Measurements from ENCODE around the gene PDLIM7. TPM values are rescaled to one million over a fixed set of nuclear protein-coding genes. Genes with fewer than 3 reads are reported as not detected.
"Not testable (repeated sequence)": the region's sequence is repeated elsewhere in the genome, so short reads cannot be mapped to it uniquely, and the experiment has no call there.

The PDLIM7 gene
- 10 to 100 TPM; 50.2 to 56.6 TPM for total RNA-seq

- ChIA-PET POLR2A (interaction anchor here (0.7 to 1.4 kb wide), 7 partner anchors 18 to 147 kb away, joined by 3 to 5 read pairs (median 3); no protein-coding TSS in a partner anchor), CTCF (interaction anchor here (0.7 to 4.2 kb wide), 10 partner anchors 25 to 188 kb away, joined by 3 to 23 read pairs (median 4); no protein-coding TSS in a partner anchor)
- peak; percentile 96 for DNase-seq
- Mint-ChIP-seq H3K27me3 (peaks cover 8% of the 10 kb centered on the region), H3K27ac (peak within 1 kb of the TSS; percentile 23), H3K4me3 (peak within 1 kb of the TSS; percentile 82), H3K9me3 (no peaks in the 10 kb centered on the region), H3K4me1 (ENCODE audit: low read depth) (peaks cover 27% of the 10 kb centered on the region), H3K36me3 (no peaks in the 10 kb centered on the region)
- intact Hi-C loops (cut with micrococcal nuclease) = loop anchor here (1.0 to 5.0 kb wide), 7 partner anchors 19 to 385 kb away; partner anchors contain the start of gene GRK6
Measured at GRCh38 chr5:177497292-177498012, at the start of gene PDLIM7. TSS of gene PDLIM7 (minus strand) at chr5:177497604. CDS start at chr5:177496512, 1,092 bp downstream.

- H3K4me1 Mint-ChIP-seq (ENCODE audit: low read depth) = peaks cover 17% of the 10 kb centered on the region
- intact Hi-C loops (cut with micrococcal nuclease) = no loop called here
- POLR2A ChIA-PET = no interaction called here
Measured at GRCh38 chr5:177546258-177546741, 48.9 kb upstream of the PDLIM7 start.

DNA sequence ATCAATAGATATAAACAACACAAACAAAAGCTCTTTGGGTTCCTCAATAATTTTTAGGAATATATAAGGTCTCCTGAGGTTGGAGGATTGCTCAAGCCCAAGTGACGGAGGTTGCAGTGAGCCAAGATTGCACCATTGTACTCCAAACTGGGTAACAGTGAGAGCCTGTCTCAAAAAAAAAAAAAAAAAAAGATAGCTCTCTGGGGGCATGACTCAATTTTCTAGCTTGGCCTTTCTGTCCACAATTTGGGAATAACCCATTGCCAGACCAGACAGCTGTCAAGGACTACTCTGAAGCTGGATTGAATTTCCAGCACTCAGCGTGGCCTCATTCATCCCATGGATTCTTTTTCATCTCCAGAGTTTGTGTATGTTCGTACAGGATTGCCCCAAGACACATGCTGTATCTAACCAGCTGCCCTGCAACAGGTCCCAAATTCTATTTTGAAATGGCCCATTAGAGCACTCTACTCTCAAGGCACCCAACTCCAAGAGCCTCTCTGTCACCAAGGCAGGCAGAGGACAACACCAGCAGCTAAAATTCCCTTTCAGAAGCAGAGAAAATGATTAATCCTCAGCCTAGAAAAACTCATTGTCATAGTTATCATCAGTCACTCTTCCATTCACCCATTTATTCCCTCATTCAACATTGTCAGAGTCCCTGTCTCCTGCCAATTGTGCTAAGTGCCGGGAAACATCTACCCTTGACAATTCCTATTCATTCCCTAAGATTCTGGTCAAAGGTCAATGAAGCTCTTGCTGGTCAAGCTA lies 48.3 kb upstream of the PDLIM7 start:
- intact Hi-C loops (cut with micrococcal nuclease) = no loop called here
- POLR2A ChIA-PET = no interaction called here
- Mint-ChIP-seq H3K27ac (peak overlapping the region; percentile 25), H3K4me3 (no peak overlapping the region), H3K9me3 (no peaks in the 10 kb centered on the region), H3K4me1 (ENCODE audit: low read depth) (peaks cover 20% of the 10 kb centered on the region), H3K36me3 (peaks cover 3% of the 10 kb centered on the region), H3K27me3 (no peaks in the 10 kb centered on the region)
- CTCF ChIA-PET = interaction anchor here (0.9 to 1.2 kb wide), 2 partner anchors 8 to 45 kb away, joined by 3 to 4 read pairs; no protein-coding TSS in a partner anchor
- DNase-seq = no peak

More at GRCh38 chr5:177546258-177546741, 48.9 kb upstream of the PDLIM7 start:
- Mint-ChIP-seq H3K36me3 (peaks cover 3% of the 10 kb centered on the region), H3K27me3 (no peaks in the 10 kb centered on the region), H3K4me3 (no peak overlapping the region), H3K27ac (peak overlapping the region; percentile 25), H3K9me3 (no peaks in the 10 kb centered on the region)
- no peak for DNase-seq
- CTCF ChIA-PET = interaction anchor here (0.9 to 1.2 kb wide), 2 partner anchors 8 to 45 kb away, joined by 3 to 4 read pairs; no protein-coding TSS in a partner anchor

DNA sequence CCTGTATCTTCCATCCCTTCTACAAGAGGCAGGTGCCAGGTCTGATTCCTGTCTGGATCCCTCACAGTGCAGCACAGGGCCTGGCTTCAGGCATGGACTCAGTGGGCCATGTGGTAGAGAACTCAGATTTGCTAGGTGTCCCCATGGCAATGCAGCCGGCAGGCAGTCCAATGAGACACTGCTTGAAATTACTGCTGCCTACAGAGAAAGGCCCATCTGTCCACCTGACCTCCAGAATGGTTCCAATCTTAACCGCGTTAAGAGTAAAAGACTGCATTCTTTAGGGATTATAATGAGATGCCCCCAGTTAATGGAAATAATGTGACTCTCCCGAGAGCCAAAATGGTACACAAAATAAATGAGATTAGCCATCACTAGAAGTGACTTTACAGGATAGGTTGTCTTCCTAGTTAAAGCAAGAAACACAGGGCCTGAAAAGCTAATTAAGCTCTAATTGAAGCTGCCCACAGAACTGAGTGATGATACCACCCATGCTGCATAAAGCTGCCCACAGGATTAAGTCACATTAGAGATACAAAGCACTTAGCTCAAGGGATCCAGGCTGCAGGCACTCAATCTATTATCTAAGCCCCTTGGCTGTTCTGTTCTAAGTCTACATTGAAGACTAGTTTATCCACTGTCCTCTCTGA lies 45.5 kb upstream of the PDLIM7 start:
- intact Hi-C loops (cut with micrococcal nuclease) = no loop called here
- no peak for DNase-seq
- no peaks in the 10 kb centered on the region for H3K9me3 Mint-ChIP-seq
- H3K36me3 Mint-ChIP-seq = peaks cover 4% of the 10 kb centered on the region
- H3K27me3 Mint-ChIP-seq = no peaks in the 10 kb centered on the region
- ChIA-PET POLR2A (no interaction called here), CTCF (interaction anchor here (0.7 kb wide), 1 partner anchor 42 kb away, joined by 3 read pairs; no protein-coding TSS in a partner anchor)
- H3K27ac Mint-ChIP-seq = no peak overlapping the region
- H3K4me1 Mint-ChIP-seq (ENCODE audit: low read depth) = peaks cover 17% of the 10 kb centered on the region
- H3K4me3 Mint-ChIP-seq = no peak overlapping the region

- peaks cover 7% of the 10 kb centered on the region for H3K4me1 Mint-ChIP-seq (ENCODE audit: low read depth)
- intact Hi-C loops (cut with micrococcal nuclease) = no loop called here
- H3K27me3 Mint-ChIP-seq = no peaks in the 10 kb centered on the region
- H3K4me3 Mint-ChIP-seq = no peak overlapping the region
- H3K36me3 Mint-ChIP-seq = peaks cover 12% of the 10 kb centered on the region
- no peak overlapping the region for H3K27ac Mint-ChIP-seq
- no peak for DNase-seq
- ChIA-PET POLR2A (no interaction called here), CTCF (interaction anchor here (1.5 kb wide), 1 partner anchor 21 kb away, joined by 3 read pairs; no protein-coding TSS in a partner anchor)
- no peaks in the 10 kb centered on the region for H3K9me3 Mint-ChIP-seq
Measured at GRCh38 chr5:177540438-177540837, 43.0 kb upstream of the PDLIM7 start.

DNA sequence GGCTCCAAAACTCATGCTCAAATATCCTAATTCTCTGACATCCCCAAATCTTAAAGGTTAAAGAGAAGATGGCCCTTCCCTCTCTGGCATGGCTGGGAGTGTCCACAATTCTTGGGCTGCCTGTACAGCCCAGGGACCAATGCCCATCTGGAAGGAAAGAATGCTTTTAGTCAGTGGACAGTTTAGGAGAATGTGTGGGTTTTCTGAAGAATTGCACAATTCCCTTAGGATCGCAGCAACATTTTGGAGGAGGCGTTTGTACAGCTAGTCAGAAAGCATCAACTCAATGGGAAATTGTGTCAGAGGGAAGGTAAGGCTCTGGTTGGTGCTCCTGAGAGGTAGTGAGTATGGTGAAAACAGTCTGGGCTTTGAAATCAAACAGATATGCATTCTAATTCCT lies 42.0 kb upstream of the PDLIM7 start:
- ChIA-PET CTCF (interaction anchor here (1.5 kb wide), 1 partner anchor 22 kb away, joined by 3 read pairs; no protein-coding TSS in a partner anchor), POLR2A (no interaction called here)
- Mint-ChIP-seq H3K27ac (no peak overlapping the region), H3K27me3 (no peaks in the 10 kb centered on the region), H3K4me1 (ENCODE audit: low read depth) (peaks cover 4% of the 10 kb centered on the region), H3K9me3 (no peaks in the 10 kb centered on the region), H3K36me3 (peaks cover 13% of the 10 kb centered on the region), H3K4me3 (no peak overlapping the region)
- intact Hi-C loops (cut with micrococcal nuclease) = no loop called here
- DNase-seq = no peak

- POLR2A ChIA-PET = no interaction called here
- peaks cover 4% of the 10 kb centered on the region for H3K4me1 Mint-ChIP-seq (ENCODE audit: low read depth)
- H3K9me3 Mint-ChIP-seq = no peaks in the 10 kb centered on the region
- H3K4me3 Mint-ChIP-seq = no peak overlapping the region
- DNase-seq = no peak
- CTCF ChIA-PET = no interaction called here
- intact Hi-C loops (cut with micrococcal nuclease) = no loop called here
- no peaks in the 10 kb centered on the region for H3K27me3 Mint-ChIP-seq
- H3K36me3 Mint-ChIP-seq = peaks cover 14% of the 10 kb centered on the region
- H3K27ac Mint-ChIP-seq = no peak overlapping the region
Measured at GRCh38 chr5:177538876-177539275, 41.5 kb upstream of the PDLIM7 start.

- DNase-seq = no peak
- CTCF ChIA-PET = interaction anchor here (0.8 to 1.1 kb wide), 3 partner anchors 8 to 37 kb away, joined by 3 to 5 read pairs (median 3); no protein-coding TSS in a partner anchor
- POLR2A ChIA-PET = no interaction called here
- intact Hi-C loops (cut with micrococcal nuclease) = no loop called here
- H3K27me3 Mint-ChIP-seq = no peaks in the 10 kb centered on the region
- H3K27ac Mint-ChIP-seq = no peak overlapping the region
- H3K4me1 Mint-ChIP-seq (ENCODE audit: low read depth) = peaks cover 4% of the 10 kb centered on the region
- H3K9me3 Mint-ChIP-seq = no peaks in the 10 kb centered on the region
- peaks cover 16% of the 10 kb centered on the region for H3K36me3 Mint-ChIP-seq
- no peak overlapping the region for H3K4me3 Mint-ChIP-seq
Measured at GRCh38 chr5:177537389-177538361, 40.3 kb upstream of the PDLIM7 start.

DNA sequence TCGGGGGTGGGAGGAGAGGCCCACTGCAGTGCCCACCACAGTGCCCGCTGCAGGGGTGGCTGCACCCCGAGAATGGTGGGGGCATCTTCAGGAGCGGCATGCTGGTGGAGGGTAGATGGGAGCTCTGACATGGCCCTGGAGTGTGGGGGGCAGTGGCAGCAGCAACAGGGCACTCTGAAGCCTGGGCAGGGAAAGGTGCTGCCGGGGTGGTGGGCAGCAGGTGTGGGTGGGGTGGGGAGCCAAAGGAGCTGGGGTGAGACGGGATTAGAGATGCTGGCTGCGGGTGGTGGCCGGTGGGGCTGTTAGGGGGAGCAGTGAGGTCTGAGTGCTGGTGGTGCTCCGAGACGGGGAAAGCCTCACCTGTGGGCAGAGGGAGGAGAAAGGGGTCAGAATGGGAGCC lies 39.0 kb upstream of the PDLIM7 start:
- Mint-ChIP-seq H3K9me3 (no peaks in the 10 kb centered on the region), H3K27me3 (no peaks in the 10 kb centered on the region), H3K36me3 (peaks cover 20% of the 10 kb centered on the region), H3K4me3 (no peak overlapping the region), H3K27ac (no peak overlapping the region), H3K4me1 (ENCODE audit: low read depth) (peaks cover 4% of the 10 kb centered on the region)
- ChIA-PET POLR2A (no interaction called here), CTCF (interaction anchor here (1.2 kb wide), 1 partner anchor 35 kb away, joined by 3 read pairs; no protein-coding TSS in a partner anchor)
- no peak for DNase-seq
- intact Hi-C loops (cut with micrococcal nuclease) = no loop called here

- intact Hi-C loops (cut with micrococcal nuclease) = no loop called here
- POLR2A ChIA-PET = no interaction called here
Measured at GRCh38 chr5:177535125-177535524, 37.7 kb upstream of the PDLIM7 start.

DNA sequence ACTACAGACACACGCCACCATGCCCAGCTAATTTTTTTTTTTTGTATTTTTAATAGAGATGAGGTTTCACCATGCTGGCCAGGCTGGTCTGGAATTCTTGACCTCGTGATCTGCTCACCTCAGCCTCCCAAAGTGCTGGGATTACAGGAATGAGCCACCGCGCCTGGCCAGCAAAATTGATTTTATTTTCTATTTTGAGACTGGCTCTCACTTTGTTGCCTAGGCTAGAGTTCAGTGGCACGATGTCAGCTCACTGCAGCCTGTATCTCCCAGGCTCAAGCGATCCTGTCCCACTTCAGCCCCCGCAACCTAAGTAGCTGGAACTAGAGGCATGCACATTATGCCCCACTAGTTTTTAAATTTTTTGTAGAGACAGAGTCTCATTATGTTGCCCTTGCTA lies 37.0 kb upstream of the PDLIM7 start:
- H3K9me3 Mint-ChIP-seq; H3K27ac Mint-ChIP-seq; DNase-seq; H3K27me3 Mint-ChIP-seq; H3K4me1 Mint-ChIP-seq (ENCODE audit: low read depth); H3K4me3 Mint-ChIP-seq; CTCF ChIA-PET; intact Hi-C loops (cut with micrococcal nuclease): not testable (repeated sequence)
- peaks cover 25% of the 10 kb centered on the region for H3K36me3 Mint-ChIP-seq
- POLR2A ChIA-PET = interaction anchor here (0.7 kb wide), 1 partner anchor 56 kb away, joined by 3 read pairs; no protein-coding TSS in a partner anchor

More at GRCh38 chr5:177535125-177535524, 37.7 kb upstream of the PDLIM7 start:
- CTCF ChIA-PET = no interaction called here
- no peak for DNase-seq
- H3K9me3 Mint-ChIP-seq = no peaks in the 10 kb centered on the region
- H3K4me3 Mint-ChIP-seq = no peak overlapping the region
- no peaks in the 10 kb centered on the region for H3K4me1 Mint-ChIP-seq (ENCODE audit: low read depth)
- H3K27me3 Mint-ChIP-seq = no peaks in the 10 kb centered on the region
- H3K27ac Mint-ChIP-seq = no peak overlapping the region
- H3K36me3 Mint-ChIP-seq = peaks cover 25% of the 10 kb centered on the region

All from activated CD4-positive, alpha-beta memory T cell treated with anti-CD3 and anti-CD28 coated beads for 36 hours (primary cell).